Measurements from ENCODE around the gene NAMPT.

DNA sequence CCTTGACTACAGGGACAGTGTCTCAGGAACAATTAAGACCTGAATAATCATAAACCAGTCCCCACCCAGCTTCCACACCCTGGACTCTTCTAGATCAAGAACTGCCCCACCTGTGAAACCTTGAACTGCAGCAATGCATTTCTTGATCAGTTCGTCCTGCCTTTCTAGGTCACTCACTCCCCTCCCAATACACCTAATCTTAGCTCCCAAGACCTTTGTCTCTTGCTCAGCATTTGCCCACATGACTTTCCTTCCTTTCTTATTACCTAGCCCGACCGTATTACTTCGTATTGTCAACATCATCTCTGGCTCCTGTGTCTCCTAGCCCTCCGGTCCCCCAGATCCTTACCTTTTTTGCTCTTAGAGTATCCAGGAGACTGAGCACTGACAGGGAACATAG lies 5.5 kb upstream of the NAMPT start:
- TF ChIP-seq, protein P1, sequence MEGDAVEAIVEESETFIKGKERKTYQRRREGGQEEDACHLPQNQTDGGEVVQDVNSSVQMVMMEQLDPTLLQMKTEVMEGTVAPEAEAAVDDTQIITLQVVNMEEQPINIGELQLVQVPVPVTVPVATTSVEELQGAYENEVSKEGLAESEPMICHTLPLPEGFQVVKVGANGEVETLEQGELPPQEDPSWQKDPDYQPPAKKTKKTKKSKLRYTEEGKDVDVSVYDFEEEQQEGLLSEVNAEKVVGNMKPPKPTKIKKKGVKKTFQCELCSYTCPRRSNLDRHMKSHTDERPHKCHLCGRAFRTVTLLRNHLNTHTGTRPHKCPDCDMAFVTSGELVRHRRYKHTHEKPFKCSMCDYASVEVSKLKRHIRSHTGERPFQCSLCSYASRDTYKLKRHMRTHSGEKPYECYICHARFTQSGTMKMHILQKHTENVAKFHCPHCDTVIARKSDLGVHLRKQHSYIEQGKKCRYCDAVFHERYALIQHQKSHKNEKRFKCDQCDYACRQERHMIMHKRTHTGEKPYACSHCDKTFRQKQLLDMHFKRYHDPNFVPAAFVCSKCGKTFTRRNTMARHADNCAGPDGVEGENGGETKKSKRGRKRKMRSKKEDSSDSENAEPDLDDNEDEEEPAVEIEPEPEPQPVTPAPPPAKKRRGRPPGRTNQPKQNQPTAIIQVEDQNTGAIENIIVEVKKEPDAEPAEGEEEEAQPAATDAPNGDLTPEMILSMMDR (conservative IDR thresholded peaks at IDR 0.05) = no peak
- TF ChIP-seq ZFX (IDR thresholded peaks at IDR 0.05) = no peak

Measured in C4-2B (cell line).